RWPE2 (cell line): ENCODE measurements around the gene FIBCD1.

ENCODE experiments used
- ATAC-seq: fragments of 200-7000 bp; cut with Tn5 transposase; 3 replicates; pipeline ENCODE4 v1.9.1; 2021; ENCODE audit warnings: low read depth
- DNase-seq: peaks from one replicate; pipeline ENCODE4 v3.0.0-alpha.2; 2020; ENCODE audit warnings: low spot score
- H3K27ac ChIP-seq: fragments of 450-650 bp; 2 replicates; pipeline ENCODE4 v1.5.1; 2017; ENCODE audit warnings: mild to moderate bottlenecking; ENCODE audit not compliant: poor library complexity, severe bottlenecking
- H3K27me3 ChIP-seq: fragments of 250-450 bp; sonication (Bioruptor Pico); 2 replicates; pipeline ENCODE4 v1.5.1; 2021; ENCODE audit warnings: mild to moderate bottlenecking, moderate library complexity; ENCODE audit not compliant: insufficient read depth, poor library complexity, severe bottlenecking
- H3K36me3 ChIP-seq: fragments of 250-450 bp; sonication (Bioruptor Pico); 2 replicates; pipeline ENCODE4 v1.5.1; 2020; ENCODE audit warnings: low read depth, mild to moderate bottlenecking, moderate library complexity
- H3K4me1 ChIP-seq: fragments of 250-450 bp; sonication (Bioruptor Pico); 2 replicates; pipeline ENCODE4 v1.5.1; 2021; ENCODE audit warnings: mild to moderate bottlenecking, moderate library complexity; ENCODE audit not compliant: insufficient read depth, poor library complexity, severe bottlenecking
- H3K4me3 ChIP-seq: fragments of 250-450 bp; sonication (Bioruptor Pico); 2 replicates; pipeline ENCODE4 v1.5.1; 2021; ENCODE audit warnings: mild to moderate bottlenecking, moderate library complexity; ENCODE audit not compliant: severe bottlenecking
- H3K9me3 ChIP-seq: fragments of 250-450 bp; sonication (Bioruptor Pico); 2 replicates; pipeline ENCODE4 v1.5.1; 2021; ENCODE audit warnings: mild to moderate bottlenecking, moderate library complexity; ENCODE audit not compliant: severe bottlenecking
- CTCF ChIP-seq: fragments of 450-650 bp; IDR thresholded peaks from one replicate; pipeline ENCODE4 v1.5.1; 2017; ENCODE audit warnings: mild to moderate bottlenecking, moderate library complexity; ENCODE audit not compliant: poor library complexity, severe bottlenecking

FIBCD1 gene

DNA sequence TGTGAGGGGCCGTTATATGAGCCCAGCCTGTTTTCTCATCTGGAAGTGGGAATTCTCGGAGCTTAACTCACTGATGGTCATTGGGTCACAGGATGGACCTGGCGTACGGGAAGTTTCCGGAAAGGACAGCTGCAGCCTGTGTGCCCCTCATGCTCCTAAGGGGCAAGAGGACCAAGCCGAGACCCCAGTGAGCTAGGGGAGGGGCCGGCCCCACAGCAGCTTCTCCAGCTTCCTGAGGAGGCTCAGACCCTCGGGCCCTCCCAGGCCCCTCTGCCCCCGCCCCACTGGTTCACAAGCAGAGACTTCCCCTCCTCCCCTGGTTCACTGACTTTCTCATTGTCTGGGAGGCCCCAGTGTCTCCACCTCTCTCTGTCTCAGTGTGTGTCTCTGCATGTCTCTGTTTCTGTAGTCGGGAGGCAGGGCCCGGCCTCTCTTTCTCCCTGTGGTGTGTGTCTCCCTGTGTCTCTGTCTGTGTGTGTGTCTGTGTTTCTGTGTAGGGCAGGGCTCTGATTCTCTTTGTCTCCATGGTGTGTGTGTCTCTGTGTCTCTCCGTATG, 32.3 kb upstream of the FIBCD1 start:
- no peak for TF ChIP-seq CTCF
- Histone ChIP-seq H3K4me1 (no peaks in the 10 kb centered on the region), H3K9me3 (peaks cover 3% of the 10 kb centered on the region), H3K27me3 (peaks cover 11% of the 10 kb centered on the region), H3K4me3 (no peak overlapping the region), H3K36me3 (no peaks in the 10 kb centered on the region), H3K27ac (no peak overlapping the region)
- ATAC-seq (no peak), DNase-seq (no peak)

GRCh38 chr9:130970855-130971254, 31.8 kb upstream of the FIBCD1 start:
- no peaks in the 10 kb centered on the region for H3K4me1 ChIP-seq
- peaks cover 11% of the 10 kb centered on the region for H3K27me3 ChIP-seq
- TF ChIP-seq CTCF, result no peak
- H3K9me3 ChIP-seq, result peaks cover 3% of the 10 kb centered on the region
- DNase-seq, result no peak
- H3K27ac ChIP-seq, result no peak overlapping the region
- no peak for ATAC-seq
- H3K36me3 ChIP-seq, result no peaks in the 10 kb centered on the region
- no peak overlapping the region for H3K4me3 ChIP-seq

DNA sequence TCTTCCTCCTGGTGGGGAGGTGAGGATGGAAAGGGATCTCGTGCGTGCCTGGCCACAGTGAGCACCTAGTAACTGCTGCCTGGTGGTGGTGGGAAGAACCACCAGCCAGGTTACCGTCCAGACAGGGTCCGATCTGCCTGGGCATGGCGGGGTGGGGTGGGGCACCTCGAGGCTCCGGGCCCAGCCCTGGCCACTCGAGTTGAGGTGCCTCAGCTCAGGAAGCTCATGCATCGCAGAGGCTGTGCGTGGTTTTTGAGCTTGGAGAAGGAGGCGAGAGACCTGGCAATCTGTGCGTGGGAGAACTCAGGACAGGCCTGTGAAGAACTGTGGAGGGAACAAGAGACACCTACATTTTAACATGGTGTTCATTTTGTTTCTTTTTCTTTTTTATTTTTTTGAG, 31.0 kb upstream of the FIBCD1 start:
- no peak for ATAC-seq
- peaks cover 11% of the 10 kb centered on the region for H3K27me3 ChIP-seq
- H3K27ac ChIP-seq, result no peak overlapping the region

DNA sequence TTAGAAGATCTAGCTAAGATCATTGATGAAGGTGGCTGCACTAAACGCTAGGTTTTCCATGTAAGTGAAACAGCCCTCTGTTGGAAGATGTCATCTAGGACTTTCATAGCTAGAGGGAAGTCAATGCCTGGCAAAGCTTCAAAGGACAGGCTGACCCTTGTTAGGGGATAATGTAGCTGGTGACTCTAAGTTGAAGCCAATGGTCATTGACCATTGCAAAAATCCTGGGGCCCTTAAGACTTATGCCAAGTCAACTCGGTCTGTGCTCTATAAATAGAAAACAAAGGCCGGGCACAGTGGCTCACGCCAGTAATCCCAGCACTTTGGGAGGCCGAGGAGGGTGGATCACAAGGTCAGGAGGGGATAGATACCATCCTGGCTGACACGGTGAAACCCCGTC, 26.6 kb upstream of the FIBCD1 start:
- Histone ChIP-seq H3K36me3 (no peaks in the 10 kb centered on the region), H3K27ac (no peak overlapping the region)

More for the DNA sequence above, 31.0 kb upstream of the FIBCD1 start:
- Histone ChIP-seq H3K9me3 (peaks cover 3% of the 10 kb centered on the region), H3K4me3 (no peak overlapping the region), H3K4me1 (no peaks in the 10 kb centered on the region), H3K36me3 (no peaks in the 10 kb centered on the region)
- no peak for DNase-seq
- TF ChIP-seq CTCF, result no peak

More for the DNA sequence above, 26.6 kb upstream of the FIBCD1 start:
- no peak for TF ChIP-seq CTCF
- DNase-seq (no peak), ATAC-seq (no peak)
- H3K27me3 ChIP-seq, result no peaks in the 10 kb centered on the region
- no peak overlapping the region for H3K4me3 ChIP-seq
- H3K4me1 ChIP-seq, result peaks cover 16% of the 10 kb centered on the region
- H3K9me3 ChIP-seq, result peaks cover 11% of the 10 kb centered on the region
